Psoas muscle (tissue), 8 donors: ENCODE data around the gene RALA. TPM values are rescaled to one million over a fixed set of nuclear protein-coding genes. Genes with fewer than 3 reads are reported as not detected.
A peak's percentile ranks its signal among the peaks of the same experiment; 100 is the strongest.

ENCODE experiments used
- ATAC-seq, 4 donors: fragments of 200-7000 bp; cut with Tn5 transposase; one replicate each; pipeline ENCODE4 v1.9.1; 2020; ENCODE audit warnings: moderate library complexity in 3 of 4, mild to moderate bottlenecking in 2 of 4
- DNase-seq, 2 donors: peaks; one replicate each; pipeline ENCODE4 v3.0.0-alpha.2; 2020
- H3K27ac ChIP-seq: fragments of 200-600 bp; one replicate; pipeline ENCODE4 v1.8.0; 2022
- H3K27me3 ChIP-seq, 3 donors: fragments of 200-600 bp in 1 of 3; one replicate each; pipeline versions ENCODE4 v1.6.1 to v1.8.0; 2013 to 2022; ENCODE audit warnings: low read length in 2 of 3, mild to moderate bottlenecking in 2 of 3, moderate library complexity in 1 of 3; ENCODE audit not compliant: insufficient read depth in 3 of 3
- H3K36me3 ChIP-seq, 2 donors: fragments of 200-600 bp in 1 of 2; one replicate each; pipeline versions ENCODE4 v1.6.1 to v1.8.0; 2013 to 2022; ENCODE audit warnings: low read depth in 1 of 2, mild to moderate bottlenecking in 1 of 2, moderate library complexity in 1 of 2; ENCODE audit not compliant: insufficient read depth in 1 of 2
- H3K4me1 ChIP-seq: fragments of 200-600 bp; one replicate; pipeline ENCODE4 v1.8.0; 2022
- H3K4me3 ChIP-seq: fragments of 200-600 bp; one replicate; pipeline ENCODE4 v1.8.0; 2022; ENCODE audit warnings: mild to moderate bottlenecking
- H3K9me3 ChIP-seq: fragments of 200-600 bp; one replicate; pipeline ENCODE4 v1.8.0; 2022
- CTCF ChIP-seq: fragments of 200-600 bp; IDR thresholded peaks from one replicate; pipeline ENCODE4 v1.8.0; 2022; ENCODE audit warnings: antibody characterized with exemption
- WGBS, 3 donors: extraction: QIAGEN DNeasy Blood & Tissue Kit; methylation state at CpG; one replicate each; pipeline versions ENCODE4 v1.1.6 to v1.1.7; 2013; 5-methylcytosine and 5-hydroxymethylcytosine counted together
- intact Hi-C, 2 donors: fragments of 100-400 bp; cut with DNase I; formaldehyde crosslinking; loops; one replicate each; pipeline versions ENCODE4 v1.11.0 to v1.14.2; 2022
- polyA plus RNA-seq, 3 donors: library from polyadenylated mRNA; stranded (reverse); fragments of 200-250 nt; gene quantifications; one replicate each; pipeline ENCODE4 v1.2.3, GENCODE V29; 2013
- total RNA-seq, 4 donors: library from RNA; stranded (reverse); fragmentation: NEBNext Ultra II Directional in 2 of 4; extraction: Animal tissue kit (Norgen Biotek cat#: 25700) in 2 of 4; gene quantifications; one replicate each; pipeline versions ENCODE4 v1.2.1 to v1.2.4, GENCODE V29; 2021 to 2023
- donor health status: healthy with polysubstance abuse.
- donor health status: DM: no; HTN: no; CAD: no; lungs with moderate emphysema.
- donor health status: Bipolar disorder and iron deficiency.
- donor health status: healthy.
- donor health status: DM: yes; HTN: yes; CAD: no.
- donor health status: DM: no; HTN: no; CAD: no.
- donor health status: DM: no; HTN: no; CAD: no.
- donor health status: DM: yes; HTN: yes; CAD: no.

The RALA gene
- total and polyA plus RNA-seq, 7 donors: 15.1 to 33.9 (median 17.9) TPM

GRCh38 chr7:39642896-39643295 is 19.5 kb downstream of the RALA start:
- no peak for DNase-seq
- intact Hi-C loops: no loop called here
- no peaks in the 10 kb centered on the region for H3K36me3 ChIP-seq
- peaks cover 19% of the 10 kb centered on the region for H3K4me1 ChIP-seq
- ATAC-seq: no peak
- no peak for TF ChIP-seq CTCF
- no peak overlapping the region for H3K4me3 ChIP-seq
- no peaks in the 10 kb centered on the region for H3K27me3 ChIP-seq
- H3K9me3 ChIP-seq: no peaks in the 10 kb centered on the region
- H3K27ac ChIP-seq: no peak overlapping the region

GRCh38 chr7:39644170-39644569 is 20.8 kb downstream of the RALA start:
- peaks cover 17% of the 10 kb centered on the region for H3K4me1 ChIP-seq
- no peak overlapping the region for H3K27ac ChIP-seq
- H3K9me3 ChIP-seq: no peaks in the 10 kb centered on the region
- no peak for TF ChIP-seq CTCF
- no peaks in the 10 kb centered on the region for H3K27me3 ChIP-seq
- intact Hi-C loops: no loop called here
- H3K4me3 ChIP-seq: no peak overlapping the region
- no peaks in the 10 kb centered on the region for H3K36me3 ChIP-seq
- ATAC-seq (peak in 2 of 4 donors; percentile 43 to 46), DNase-seq (no peak)
- 11 to 23% (median 22%) methylated on average over 1 of the region's 1 CpG for WGBS, 3 donors

GRCh38 chr7:39645482-39646407 is 22.4 kb downstream of the RALA start:
- no peak overlapping the region for H3K27ac ChIP-seq
- intact Hi-C loops: no loop called here
- no peak for TF ChIP-seq CTCF
- WGBS, 3 donors: 66 to 86% (median 66%) methylated on average over 5 of the region's 5 CpGs
- ATAC-seq (no peak), DNase-seq (no peak)
- H3K4me3 ChIP-seq: no peak overlapping the region
- no peaks in the 10 kb centered on the region for H3K27me3 ChIP-seq
- H3K36me3 ChIP-seq: no peaks in the 10 kb centered on the region
- peaks cover 23% of the 10 kb centered on the region for H3K4me1 ChIP-seq
- no peaks in the 10 kb centered on the region for H3K9me3 ChIP-seq

GRCh38 chr7:39647816-39648215 is 24.4 kb downstream of the RALA start:
- no peak for TF ChIP-seq CTCF
- intact Hi-C loops: no loop called here
- no peaks in the 10 kb centered on the region for H3K36me3 ChIP-seq
- H3K9me3 ChIP-seq: no peaks in the 10 kb centered on the region
- no peak overlapping the region for H3K27ac ChIP-seq
- DNase-seq: no peak
- peaks cover 31% of the 10 kb centered on the region for H3K4me1 ChIP-seq
- no peak for ATAC-seq
- no peak overlapping the region for H3K4me3 ChIP-seq
- H3K27me3 ChIP-seq: no peaks in the 10 kb centered on the region
